ENCODE results near the gene TNNT3. TPM values are rescaled to one million over a fixed set of nuclear protein-coding genes. Genes with fewer than 3 reads are reported as not detected.

The TNNT3 gene
- total and polyA plus RNA-seq, 2 of the 4 experiments (the other 2 are of a cell fraction), result not detected

DNA sequence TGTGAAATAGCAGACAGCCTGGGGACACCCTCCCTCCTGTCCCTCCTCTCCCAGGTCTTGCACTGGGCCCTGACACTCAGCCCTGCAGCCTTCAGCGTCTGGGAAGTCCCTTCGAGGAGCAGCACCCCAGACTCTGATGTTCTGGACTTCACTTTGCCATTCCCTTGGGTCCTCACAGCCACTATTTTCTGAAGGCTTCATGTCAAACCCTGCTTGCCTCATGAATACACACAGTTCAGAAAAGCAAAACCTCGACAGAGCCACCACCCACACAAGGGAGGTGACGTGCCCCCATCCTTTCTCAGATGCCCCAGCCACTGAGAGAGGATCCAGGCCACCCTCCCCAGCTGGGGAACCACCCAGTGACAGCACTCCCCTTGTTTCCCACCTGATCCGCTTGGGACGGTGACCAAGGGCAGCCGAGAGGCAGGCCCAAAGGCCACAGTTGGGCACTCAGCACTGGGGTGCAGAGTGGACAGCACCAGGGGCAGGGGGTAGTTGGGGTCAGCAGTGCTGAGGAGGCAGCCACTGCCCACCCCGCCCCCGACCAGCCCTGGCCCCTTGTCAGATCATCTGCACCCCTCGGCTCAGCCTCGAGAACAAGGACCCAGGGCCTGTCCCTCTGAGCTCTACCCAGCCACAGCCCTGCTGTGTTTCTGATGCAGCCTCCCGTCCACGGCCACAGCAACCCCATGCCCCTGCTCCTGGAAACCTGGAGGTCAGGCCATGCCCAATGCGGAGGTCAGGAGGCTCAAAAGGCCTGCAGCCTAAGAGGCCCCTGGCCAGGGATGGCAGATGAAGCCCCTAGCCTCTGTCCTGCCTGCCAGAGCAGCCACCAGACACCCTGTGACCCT lies 3.1 kb upstream of the TNNT3 start (continued):
- no peak for TF ChIP-seq BHLHE40 (IDR thresholded peaks at IDR 0.05; ENCODE audit: low read depth, low read length)

DNA sequence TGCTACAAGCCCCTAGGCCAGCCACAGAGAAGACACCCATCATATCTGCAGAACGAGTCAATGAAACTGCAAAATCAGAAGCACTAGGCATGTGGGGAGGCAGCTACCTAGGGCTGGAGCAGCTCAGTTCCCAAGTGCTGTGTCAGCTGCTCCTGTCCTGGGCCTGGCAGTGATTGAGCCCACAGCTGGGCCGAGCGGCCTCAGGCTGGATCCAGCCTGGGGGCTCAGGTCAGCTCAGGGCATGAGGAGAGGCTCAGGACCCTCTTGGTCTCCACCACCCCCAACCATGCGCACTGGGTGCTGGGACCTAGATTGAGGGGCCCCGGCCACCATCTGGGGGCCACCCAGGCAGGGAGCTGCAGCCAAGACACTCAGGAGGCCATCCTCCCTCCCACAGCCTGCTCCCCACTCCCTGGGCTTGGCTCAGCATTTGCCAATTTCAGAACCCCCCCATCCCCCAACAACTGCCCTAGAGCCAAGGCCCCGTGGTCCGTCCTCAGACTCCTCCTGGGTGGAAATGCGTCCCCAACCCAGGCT lies 2.4 kb upstream of the TNNT3 start:
- no peak for ATAC-seq (ENCODE audit: low read depth)
- Histone ChIP-seq H3K4me3 (ENCODE audit: insufficient read depth, low read depth, low read length) (no peak overlapping the region), H2AK9ac (replicated peaks; ENCODE audit: low read depth, low read length, poor library complexity) (peak overlapping the region; percentile 13), H3K79me1 (ENCODE audit: low read depth in 1 of 2, low read length in 2 of 2) (no peaks in the 10 kb centered on the region), H2BK15ac (ENCODE audit: low read depth, low read length) (no peak overlapping the region), H3K4me2 (ENCODE audit: low read depth, low read length) (no peak overlapping the region), H3K14ac (replicated peaks; ENCODE audit: low read depth, low read length) (no peak overlapping the region), H4K20me1 (ENCODE audit: insufficient read depth, low read length) (no peaks in the 10 kb centered on the region; the same call in 1 of the 2 replicates), H2BK120ac (ENCODE audit: low read depth, low read length) (no peak overlapping the region), H2AFZ (replicated peaks; ENCODE audit: low read length, poor library complexity) (no peak overlapping the region), H2BK20ac (ENCODE audit: low read depth, low read length) (no peak overlapping the region), H3K9ac (ENCODE audit: low read depth, low read length) (no peak overlapping the region), H3K9me3 (ENCODE audit: control insufficient read depth, insufficient read depth, low read length) (no peaks in the 10 kb centered on the region), H3K4ac (ENCODE audit: low read depth, low read length) (no peak overlapping the region), H3K18ac (ENCODE audit: low read depth, low read length) (no peak overlapping the region), H3K9me1 (ENCODE audit: insufficient read depth, low read length) (no peaks in the 10 kb centered on the region), H4K91ac (ENCODE audit: insufficient read depth, low read depth, low read length) (no peak overlapping the region), H3K27ac (ENCODE audit: insufficient read depth, low read length) (no peak overlapping the region), H2AK5ac (ENCODE audit: low read depth, low read length) (no peak overlapping the region), H3K4me1 (ENCODE audit: control insufficient read depth, insufficient read depth, low read length) (no peaks in the 10 kb centered on the region), H2BK5ac (ENCODE audit: low read depth, low read length, poor library complexity, severe bottlenecking) (no peak overlapping the region), H3K23ac (ENCODE audit: low read depth, low read length) (no peak overlapping the region), H3K56ac (ENCODE audit: extremely low read depth, insufficient read depth, low read length) (no peak overlapping the region), H3K36me3 (ENCODE audit: control insufficient read depth, insufficient read depth, low read length) (no peaks in the 10 kb centered on the region), H3K27me3 (ENCODE audit: control insufficient read depth, insufficient read depth, low read length) (peaks cover 9% of the 10 kb centered on the region), H4K8ac (ENCODE audit: low read depth in 2 of 2, low read length in 2 of 2) (no peak overlapping the region), H4K5ac (ENCODE audit: low read depth, low read length) (no peak overlapping the region)
- intact Hi-C loops (cut with micrococcal nuclease), result no loop called here
- DNase-seq, result no peak
- 50% methylated on average over 2 of the region's 8 CpGs; no CpG with 5 or more reads in 1 of the 2 experiments for WGBS, 2 experiments (ENCODE audit: extremely low coverage in 2 of 2, insufficient read length in 1 of 2)
- ChIA-PET CTCF (no interaction called here), POLR2A (ENCODE audit: unreplicated experiment) (no interaction called here)
- TF ChIP-seq FOS (IDR thresholded peaks at IDR 0.05; ENCODE audit: low read depth, low read length), result no peak
- TF ChIP-seq, protein P1, sequence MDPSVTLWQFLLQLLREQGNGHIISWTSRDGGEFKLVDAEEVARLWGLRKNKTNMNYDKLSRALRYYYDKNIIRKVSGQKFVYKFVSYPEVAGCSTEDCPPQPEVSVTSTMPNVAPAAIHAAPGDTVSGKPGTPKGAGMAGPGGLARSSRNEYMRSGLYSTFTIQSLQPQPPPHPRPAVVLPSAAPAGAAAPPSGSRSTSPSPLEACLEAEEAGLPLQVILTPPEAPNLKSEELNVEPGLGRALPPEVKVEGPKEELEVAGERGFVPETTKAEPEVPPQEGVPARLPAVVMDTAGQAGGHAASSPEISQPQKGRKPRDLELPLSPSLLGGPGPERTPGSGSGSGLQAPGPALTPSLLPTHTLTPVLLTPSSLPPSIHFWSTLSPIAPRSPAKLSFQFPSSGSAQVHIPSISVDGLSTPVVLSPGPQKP (IDR thresholded peaks at IDR 0.05; ENCODE audit: borderline replicate concordance, low read depth, low read length), result no peak
- BruUV-seq (replicated peaks), result no TSS peak
- dilution Hi-C loops (cut with HindIII; ENCODE audit: low sequenced_read_pairs, unreplicated experiment), result no loop called here
- in situ Hi-C loops (cut with MboI; ENCODE audit: low sequenced_read_pairs), result no loop called here

All from IMR-90 (cell line).